ENCODE measurements around the gene WDR45. TPM values are rescaled to one million over a fixed set of nuclear protein-coding genes. Genes with fewer than 3 reads are reported as not detected.

Gene WDR45
- total RNA-seq, 4 donors from 2014 or later = 65.8 to 122 (median 86.8) TPM

DNA sequence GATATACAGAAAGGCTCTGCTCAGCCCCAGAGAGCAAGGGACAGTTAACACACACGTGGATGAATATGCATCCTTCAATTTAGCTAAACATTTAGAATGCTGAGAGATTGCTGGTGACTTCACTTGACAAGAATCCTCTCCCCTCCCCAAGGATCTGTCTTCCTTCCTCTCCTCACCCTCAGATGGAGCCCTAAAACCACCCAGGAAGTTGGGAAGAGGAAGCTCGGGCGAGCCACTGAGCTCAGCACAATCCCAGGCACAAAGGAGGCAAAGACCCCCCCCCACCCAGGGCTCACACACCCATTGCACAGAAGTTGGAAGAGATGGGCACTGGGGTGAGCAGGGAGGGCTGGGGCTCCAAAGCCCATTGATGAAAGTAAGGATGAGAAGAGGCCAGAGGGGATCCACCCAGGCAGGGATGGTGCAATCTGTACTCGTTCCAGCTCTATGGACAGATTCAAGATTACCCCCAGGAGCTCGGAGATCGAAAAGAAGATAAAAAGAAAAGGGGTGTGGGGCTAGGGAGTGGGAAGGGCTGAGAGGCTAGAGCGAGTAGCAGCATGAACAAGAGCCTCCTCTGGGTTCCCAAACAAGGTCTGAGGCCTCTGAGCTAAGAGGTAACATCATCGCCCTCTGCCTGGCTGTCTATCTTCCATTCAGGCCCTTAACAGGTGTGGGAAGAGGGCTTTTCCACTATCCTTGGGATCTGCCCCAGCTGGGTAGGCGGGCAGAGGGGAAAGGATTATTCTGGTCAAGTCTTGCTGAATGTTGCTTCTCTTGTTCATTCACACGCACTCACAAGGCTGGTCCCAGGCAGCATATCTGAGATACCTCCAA is 37.7 kb downstream of the WDR45 start:
- Histone ChIP-seq H3K36me3 (peaks cover 22% of the 10 kb centered on the region), H3K27ac (peak overlapping the region; percentile 97), H3K4me1 (peaks cover 32% of the 10 kb centered on the region), H3K9me3 (no peaks in the 10 kb centered on the region), H3K4me3 (peak overlapping the region; percentile 74), H3K27me3 (no peaks in the 10 kb centered on the region)
- WGBS = 20% methylated on average over 10 of the region's 10 CpGs
- TF ChIP-seq POLR2A (IDR thresholded peaks at IDR 0.05) = no peak
- TF ChIP-seq, protein P1, sequence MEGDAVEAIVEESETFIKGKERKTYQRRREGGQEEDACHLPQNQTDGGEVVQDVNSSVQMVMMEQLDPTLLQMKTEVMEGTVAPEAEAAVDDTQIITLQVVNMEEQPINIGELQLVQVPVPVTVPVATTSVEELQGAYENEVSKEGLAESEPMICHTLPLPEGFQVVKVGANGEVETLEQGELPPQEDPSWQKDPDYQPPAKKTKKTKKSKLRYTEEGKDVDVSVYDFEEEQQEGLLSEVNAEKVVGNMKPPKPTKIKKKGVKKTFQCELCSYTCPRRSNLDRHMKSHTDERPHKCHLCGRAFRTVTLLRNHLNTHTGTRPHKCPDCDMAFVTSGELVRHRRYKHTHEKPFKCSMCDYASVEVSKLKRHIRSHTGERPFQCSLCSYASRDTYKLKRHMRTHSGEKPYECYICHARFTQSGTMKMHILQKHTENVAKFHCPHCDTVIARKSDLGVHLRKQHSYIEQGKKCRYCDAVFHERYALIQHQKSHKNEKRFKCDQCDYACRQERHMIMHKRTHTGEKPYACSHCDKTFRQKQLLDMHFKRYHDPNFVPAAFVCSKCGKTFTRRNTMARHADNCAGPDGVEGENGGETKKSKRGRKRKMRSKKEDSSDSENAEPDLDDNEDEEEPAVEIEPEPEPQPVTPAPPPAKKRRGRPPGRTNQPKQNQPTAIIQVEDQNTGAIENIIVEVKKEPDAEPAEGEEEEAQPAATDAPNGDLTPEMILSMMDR (IDR thresholded peaks at IDR 0.05) = no peak
- no peak for TF ChIP-seq EP300 (IDR thresholded peaks at IDR 0.05)
- no peak for TF ChIP-seq POLR2AphosphoS5 (IDR thresholded peaks at IDR 0.05)
- no peak for DNase-seq (ENCODE audit: low spot score in 2 of 2)

DNA sequence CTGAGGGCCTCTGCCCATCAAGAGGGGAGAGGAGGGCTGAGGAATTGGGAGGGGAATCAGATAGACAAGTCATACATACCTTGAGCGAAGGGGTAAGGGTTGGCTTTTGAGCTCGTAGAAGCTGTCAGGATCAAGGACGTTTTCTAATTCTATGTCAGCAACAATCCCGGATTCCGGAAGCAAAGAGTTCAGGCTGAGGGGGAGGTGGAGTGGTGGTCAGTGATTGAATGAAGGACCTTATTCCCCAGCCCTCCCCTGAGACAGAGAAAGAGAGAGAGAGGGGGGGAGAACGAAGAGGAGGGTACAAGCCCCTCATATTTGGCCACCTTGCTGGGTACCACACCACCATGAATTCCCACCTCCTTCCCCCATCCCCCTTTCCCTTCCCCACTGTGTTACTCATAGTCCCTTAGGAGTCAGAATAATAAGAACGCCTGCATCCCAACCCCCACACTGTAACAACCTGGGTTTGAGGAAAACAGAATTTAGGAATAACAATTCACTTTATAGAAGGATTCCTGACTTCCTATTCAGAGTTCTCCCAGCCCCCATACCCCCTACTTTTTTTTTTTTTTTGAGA is 39.2 kb downstream of the WDR45 start:
- H3K9me3 ChIP-seq = no peaks in the 10 kb centered on the region
- 48% methylated on average over 7 of the region's 7 CpGs for WGBS
- no peak for TF ChIP-seq POLR2AphosphoS5 (IDR thresholded peaks at IDR 0.05)
- TF ChIP-seq POLR2A (IDR thresholded peaks at IDR 0.05) = no peak
- TF ChIP-seq EP300 (IDR thresholded peaks at IDR 0.05) = no peak
- TF ChIP-seq, protein P1 (IDR thresholded peaks at IDR 0.05) = no peak
- no peaks in the 10 kb centered on the region for H3K27me3 ChIP-seq
- peak overlapping the region; percentile 74 for H3K4me3 ChIP-seq
- peaks cover 32% of the 10 kb centered on the region for H3K4me1 ChIP-seq
- peaks cover 28% of the 10 kb centered on the region for H3K36me3 ChIP-seq
- no peak for DNase-seq (ENCODE audit: low spot score in 2 of 2)
- peak overlapping the region; percentile 51 for H3K27ac ChIP-seq

DNA sequence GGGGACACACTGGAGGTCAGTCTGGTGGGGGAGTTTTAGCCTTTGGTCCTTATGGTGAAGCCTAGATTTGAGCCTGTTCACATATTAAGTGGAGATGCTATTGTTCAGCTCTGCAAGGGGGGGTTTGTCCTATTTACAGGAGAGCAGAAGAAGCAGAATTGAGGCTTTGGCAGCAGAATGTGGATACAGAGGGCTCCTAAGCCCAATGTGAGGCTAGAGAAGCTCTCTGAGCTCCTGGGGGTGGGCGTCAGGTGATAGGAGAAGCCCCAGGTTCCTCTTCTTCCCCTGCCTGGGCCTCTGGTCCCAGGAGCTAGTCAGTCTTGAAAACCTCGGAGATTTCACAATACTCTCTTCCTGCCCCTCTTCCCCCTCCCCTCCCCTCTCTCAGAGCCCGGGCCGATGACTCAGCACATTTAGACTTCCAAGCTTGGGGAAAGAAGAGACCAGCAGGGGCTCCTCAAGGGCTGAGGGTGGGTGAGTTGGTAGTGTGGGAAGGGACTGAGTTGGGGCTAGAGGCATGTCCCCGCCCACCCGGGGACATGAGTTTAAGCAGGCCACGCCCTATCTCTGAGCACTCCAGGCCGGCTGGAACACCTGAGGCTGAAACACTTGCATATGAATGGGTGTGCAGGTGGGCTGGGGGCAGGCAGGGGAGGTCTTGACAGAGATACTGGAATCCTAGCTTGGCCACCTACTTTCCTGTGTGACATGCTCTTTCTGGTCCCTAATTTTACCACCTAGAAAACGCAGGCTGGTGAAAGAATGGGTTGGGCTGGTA is 39.9 kb downstream of the WDR45 start:
- Histone ChIP-seq H3K27me3 (no peaks in the 10 kb centered on the region), H3K4me1 (peaks cover 32% of the 10 kb centered on the region), H3K9me3 (no peaks in the 10 kb centered on the region), H3K36me3 (peaks cover 28% of the 10 kb centered on the region), H3K27ac (peak overlapping the region; percentile 51), H3K4me3 (peak overlapping the region; percentile 74)
- TF ChIP-seq POLR2A (IDR thresholded peaks at IDR 0.05) = no peak
- TF ChIP-seq EP300 (IDR thresholded peaks at IDR 0.05) = no peak
- TF ChIP-seq, protein P1 (IDR thresholded peaks at IDR 0.05) = no peak
- TF ChIP-seq POLR2AphosphoS5 (IDR thresholded peaks at IDR 0.05) = no peak
- 19% methylated on average over 7 of the region's 9 CpGs for WGBS
- DNase-seq (ENCODE audit: low spot score in 2 of 2) = peak; percentile 81 to 82

DNA sequence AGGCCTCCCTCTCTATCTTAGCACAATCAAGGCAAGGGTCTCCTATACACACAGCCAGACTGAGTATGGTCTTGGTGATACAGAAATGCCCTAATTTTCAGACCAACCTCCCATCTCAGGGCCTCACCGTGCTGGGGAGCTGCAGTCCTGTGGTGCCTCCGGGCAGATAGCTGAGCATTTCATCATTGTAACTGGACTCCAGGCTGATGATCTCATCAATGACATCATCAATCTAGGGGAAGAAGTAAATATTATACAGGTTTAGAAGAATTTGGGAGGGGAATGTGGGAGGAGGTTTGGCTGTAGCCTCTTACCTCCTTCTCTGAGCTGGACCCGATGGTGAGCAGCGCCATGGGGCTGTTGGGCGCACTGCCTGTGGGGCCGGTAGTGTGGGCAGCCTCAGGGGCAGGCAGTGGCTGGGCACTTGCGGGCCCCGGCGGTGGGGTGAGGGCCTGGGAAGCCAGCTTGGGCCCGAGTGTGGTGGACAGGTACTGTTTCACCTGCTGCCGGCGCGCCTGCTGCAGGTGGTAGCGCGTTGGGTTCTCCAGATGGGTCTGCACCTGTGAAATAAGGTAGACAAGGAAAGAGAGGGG is 41.7 kb downstream of the WDR45 start:
- H3K27ac ChIP-seq = no peak overlapping the region
- TF ChIP-seq, protein P1 (IDR thresholded peaks at IDR 0.05) = no peak
- TF ChIP-seq EP300 (IDR thresholded peaks at IDR 0.05) = no peak
- TF ChIP-seq POLR2A (IDR thresholded peaks at IDR 0.05) = no peak
- no peak for TF ChIP-seq POLR2AphosphoS5 (IDR thresholded peaks at IDR 0.05)
- H3K9me3 ChIP-seq = no peaks in the 10 kb centered on the region
- no peaks in the 10 kb centered on the region for H3K27me3 ChIP-seq
- 87% methylated on average over 9 of the region's 15 CpGs for WGBS
- no peak for DNase-seq (ENCODE audit: low spot score in 2 of 2)
- peaks cover 45% of the 10 kb centered on the region for H3K36me3 ChIP-seq
- H3K4me1 ChIP-seq = peaks cover 32% of the 10 kb centered on the region
- no peak overlapping the region for H3K4me3 ChIP-seq
